ENCODE results near the gene ARHGEF37.
"Not testable (repeated sequence)": the region's sequence is repeated elsewhere in the genome, so short reads cannot be mapped to it uniquely, and the experiment has no call there.

The ARHGEF37 gene

GRCh38 chr5:149666212-149666852 lies 85.0 kb downstream of the ARHGEF37 start:
- no peak overlapping the region for H3K27ac ChIP-seq (ENCODE audit: low read depth, low read length)
- peaks cover 0 to 8% (median 3%) of the 10 kb centered on the region in 5 donors for H3K9me3 ChIP-seq (ENCODE audit: control insufficient read depth in 5 of 5, low read length in 5 of 5)
- no peaks in the 10 kb centered on the region for H3K36me3 ChIP-seq (ENCODE audit: control insufficient read depth in 5 of 5, insufficient read depth in 5 of 5, low read length in 5 of 5)
- peaks cover 0 to 15% (median 4%) of the 10 kb centered on the region in 5 donors for H3K4me1 ChIP-seq (ENCODE audit: control insufficient read depth in 5 of 5, insufficient read depth in 5 of 5, low read length in 5 of 5)
- no peaks in the 10 kb centered on the region for H3K27me3 ChIP-seq (ENCODE audit: control insufficient read depth in 5 of 5, insufficient read depth in 4 of 5, low read length in 5 of 5)
- no peak overlapping the region for H3K4me3 ChIP-seq (ENCODE audit: low read depth in 1 of 5, low read length in 5 of 5)
- H3K9ac ChIP-seq (ENCODE audit: low read length in 5 of 5) = no peak overlapping the region

- Histone ChIP-seq H3K27me3 (ENCODE audit: control insufficient read depth in 5 of 5, insufficient read depth in 4 of 5, low read length in 5 of 5) (no peaks in the 10 kb centered on the region), H3K9me3 (ENCODE audit: control insufficient read depth in 5 of 5, low read length in 5 of 5) (peaks cover 0 to 8% (median 3%) of the 10 kb centered on the region in 5 donors), H3K4me1 (ENCODE audit: control insufficient read depth in 5 of 5, insufficient read depth in 5 of 5, low read length in 5 of 5) (peaks cover 0 to 15% (median 4%) of the 10 kb centered on the region in 5 donors), H3K4me3 (ENCODE audit: low read depth in 1 of 5, low read length in 5 of 5) (no peak overlapping the region), H3K9ac (ENCODE audit: low read length in 5 of 5) (no peak overlapping the region), H3K36me3 (ENCODE audit: control insufficient read depth in 5 of 5, insufficient read depth in 5 of 5, low read length in 5 of 5) (no peaks in the 10 kb centered on the region), H3K27ac (ENCODE audit: low read depth, low read length) (no peak overlapping the region)
These were observed 86.0 kb downstream of the ARHGEF37 start for GRCh38 chr5:149667084-149667828.

GRCh38 chr5:149667829-149668330 lies 86.6 kb downstream of the ARHGEF37 start:
- no peaks in the 10 kb centered on the region for H3K27me3 ChIP-seq (ENCODE audit: control insufficient read depth in 5 of 5, insufficient read depth in 4 of 5, low read length in 5 of 5)
- H3K9me3 ChIP-seq (ENCODE audit: control insufficient read depth in 5 of 5, low read length in 5 of 5) = peaks cover 0 to 8% (median 3%) of the 10 kb centered on the region in 5 donors
- no peak overlapping the region for H3K27ac ChIP-seq (ENCODE audit: low read depth, low read length)
- H3K36me3 ChIP-seq (ENCODE audit: control insufficient read depth in 5 of 5, insufficient read depth in 5 of 5, low read length in 5 of 5) = no peaks in the 10 kb centered on the region
- H3K4me3 ChIP-seq (ENCODE audit: low read depth in 1 of 5, low read length in 5 of 5) = no peak overlapping the region
- peaks cover 0 to 15% (median 4%) of the 10 kb centered on the region in 5 donors for H3K4me1 ChIP-seq (ENCODE audit: control insufficient read depth in 5 of 5, insufficient read depth in 5 of 5, low read length in 5 of 5)
- no peak overlapping the region for H3K9ac ChIP-seq (ENCODE audit: low read length in 5 of 5)

- H3K9me3 ChIP-seq (ENCODE audit: control insufficient read depth in 5 of 5, low read length in 5 of 5); H3K27me3 ChIP-seq (ENCODE audit: control insufficient read depth in 5 of 5, insufficient read depth in 4 of 5, low read length in 5 of 5); H3K27ac ChIP-seq (ENCODE audit: low read depth, low read length); H3K9ac ChIP-seq (ENCODE audit: low read length in 5 of 5); H3K4me3 ChIP-seq (ENCODE audit: low read depth in 1 of 5, low read length in 5 of 5); H3K36me3 ChIP-seq (ENCODE audit: control insufficient read depth in 5 of 5, insufficient read depth in 5 of 5, low read length in 5 of 5): not testable (repeated sequence)
- peaks cover 0 to 15% (median 4%) of the 10 kb centered on the region in 5 donors for H3K4me1 ChIP-seq (ENCODE audit: control insufficient read depth in 5 of 5, insufficient read depth in 5 of 5, low read length in 5 of 5)
These were observed 88.0 kb downstream of the ARHGEF37 start for GRCh38 chr5:149669273-149669672.

- no peak overlapping the region for H3K4me3 ChIP-seq (ENCODE audit: low read depth in 1 of 5, low read length in 5 of 5)
- H3K27me3 ChIP-seq (ENCODE audit: control insufficient read depth in 5 of 5, insufficient read depth in 4 of 5, low read length in 5 of 5) = no peaks in the 10 kb centered on the region
- H3K9ac ChIP-seq (ENCODE audit: low read length in 5 of 5) = no peak overlapping the region
- no peak overlapping the region for H3K27ac ChIP-seq (ENCODE audit: low read depth, low read length)
- peaks cover 0 to 22% (median 5%) of the 10 kb centered on the region in 5 donors for H3K4me1 ChIP-seq (ENCODE audit: control insufficient read depth in 5 of 5, insufficient read depth in 5 of 5, low read length in 5 of 5)
- no peaks in the 10 kb centered on the region for H3K36me3 ChIP-seq (ENCODE audit: control insufficient read depth in 5 of 5, insufficient read depth in 5 of 5, low read length in 5 of 5)
- H3K9me3 ChIP-seq (ENCODE audit: control insufficient read depth in 5 of 5, low read length in 5 of 5) = peaks cover 0 to 8% (median 3%) of the 10 kb centered on the region in 5 donors
These were observed 90.2 kb downstream of the ARHGEF37 start for GRCh38 chr5:149671544-149671943.

GRCh38 chr5:149672701-149673476 lies 91.6 kb downstream of the ARHGEF37 start:
- Histone ChIP-seq H3K27ac (ENCODE audit: low read depth, low read length) (no peak overlapping the region), H3K9ac (ENCODE audit: low read length in 5 of 5) (no peak overlapping the region), H3K4me3 (ENCODE audit: low read depth in 1 of 5, low read length in 5 of 5) (no peak overlapping the region), H3K9me3 (ENCODE audit: control insufficient read depth in 5 of 5, low read length in 5 of 5) (peaks cover 0 to 5% (median 3%) of the 10 kb centered on the region in 5 donors), H3K36me3 (ENCODE audit: control insufficient read depth in 5 of 5, insufficient read depth in 5 of 5, low read length in 5 of 5) (no peaks in the 10 kb centered on the region), H3K27me3 (ENCODE audit: control insufficient read depth in 5 of 5, insufficient read depth in 4 of 5, low read length in 5 of 5) (no peaks in the 10 kb centered on the region), H3K4me1 (ENCODE audit: control insufficient read depth in 5 of 5, insufficient read depth in 5 of 5, low read length in 5 of 5) (peaks cover 0 to 14% (median 8%) of the 10 kb centered on the region in 5 donors)

GRCh38 chr5:149674686-149675085 lies 93.4 kb downstream of the ARHGEF37 start:
- Histone ChIP-seq H3K4me3 (ENCODE audit: low read depth in 1 of 5, low read length in 5 of 5) (no peak overlapping the region), H3K9me3 (ENCODE audit: control insufficient read depth in 5 of 5, low read length in 5 of 5) (no peaks in the 10 kb centered on the region), H3K9ac (ENCODE audit: low read length in 5 of 5) (no peak overlapping the region), H3K4me1 (ENCODE audit: control insufficient read depth in 5 of 5, insufficient read depth in 5 of 5, low read length in 5 of 5) (peaks cover 0 to 25% (median 13%) of the 10 kb centered on the region in 5 donors), H3K36me3 (ENCODE audit: control insufficient read depth in 5 of 5, insufficient read depth in 5 of 5, low read length in 5 of 5) (no peaks in the 10 kb centered on the region), H3K27ac (ENCODE audit: low read depth, low read length) (no peak overlapping the region), H3K27me3 (ENCODE audit: control insufficient read depth in 5 of 5, insufficient read depth in 4 of 5, low read length in 5 of 5) (no peaks in the 10 kb centered on the region)

GRCh38 chr5:149675610-149676201 lies 94.4 kb downstream of the ARHGEF37 start:
- H3K9ac ChIP-seq (ENCODE audit: low read length in 5 of 5) = no peak overlapping the region
- H3K27ac ChIP-seq (ENCODE audit: low read depth, low read length) = no peak overlapping the region
- H3K36me3 ChIP-seq (ENCODE audit: control insufficient read depth in 5 of 5, insufficient read depth in 5 of 5, low read length in 5 of 5) = no peaks in the 10 kb centered on the region
- peaks cover 0 to 35% (median 20%) of the 10 kb centered on the region in 5 donors for H3K4me1 ChIP-seq (ENCODE audit: control insufficient read depth in 5 of 5, insufficient read depth in 5 of 5, low read length in 5 of 5)
- no peaks in the 10 kb centered on the region for H3K27me3 ChIP-seq (ENCODE audit: control insufficient read depth in 5 of 5, insufficient read depth in 4 of 5, low read length in 5 of 5)
- no peak overlapping the region for H3K4me3 ChIP-seq (ENCODE audit: low read depth in 1 of 5, low read length in 5 of 5)
- no peaks in the 10 kb centered on the region for H3K9me3 ChIP-seq (ENCODE audit: control insufficient read depth in 5 of 5, low read length in 5 of 5)

- Histone ChIP-seq H3K4me3 (ENCODE audit: low read depth in 1 of 5, low read length in 5 of 5) (no peak overlapping the region), H3K9me3 (ENCODE audit: control insufficient read depth in 5 of 5, low read length in 5 of 5) (no peaks in the 10 kb centered on the region), H3K27me3 (ENCODE audit: control insufficient read depth in 5 of 5, insufficient read depth in 4 of 5, low read length in 5 of 5) (no peaks in the 10 kb centered on the region), H3K4me1 (ENCODE audit: control insufficient read depth in 5 of 5, insufficient read depth in 5 of 5, low read length in 5 of 5) (peaks cover 0 to 48% (median 20%) of the 10 kb centered on the region in 5 donors), H3K9ac (ENCODE audit: low read length in 5 of 5) (no peak overlapping the region), H3K36me3 (ENCODE audit: control insufficient read depth in 5 of 5, insufficient read depth in 5 of 5, low read length in 5 of 5) (no peaks in the 10 kb centered on the region), H3K27ac (ENCODE audit: low read depth, low read length) (no peak overlapping the region)
These were observed 96.4 kb downstream of the ARHGEF37 start for GRCh38 chr5:149677731-149678130.
